ENCODE measurements around the gene NDUFA13.

GRCh38 chr19:19510432-19510831 is 5.6 kb upstream of the NDUFA13 start:
- no peak for TF ChIP-seq CTCF (IDR thresholded peaks at IDR 0.05)
- no peak for TF ChIP-seq POLR2A (IDR thresholded peaks at IDR 0.05)
